HEK293T (cell line): ENCODE measurements around the gene DDC.

Experiments used
- CTCF ChIA-PET: fragments of 350-600 bp; formaldehyde crosslinking; extraction: SDS; loops from one replicate; lab custom pipeline; 2021; ENCODE audit warnings: antibody characterized with exemption, inconsistent platforms; lab: Yijun Ruan, JAX
- POLR2A ChIA-PET: fragments of 350-600 bp; formaldehyde crosslinking; extraction: SDS; loops from one replicate; lab custom pipeline; 2020; ENCODE audit warnings: antibody characterized with exemption, inconsistent platforms; lab: Yijun Ruan, JAX
- DNase-seq: peaks from one replicate; pipeline ENCODE4 v3.0.0; 2012; ENCODE audit warnings: mixed read lengths; ENCODE audit errors: extremely low spot score
- ARNT ChIP-seq: fragments of 450-650 bp; IDR thresholded peaks from 2 replicates; pipeline ENCODE4 v1.6.1; 2017; ENCODE audit warnings: mild to moderate bottlenecking
- BHLHE40 ChIP-seq: fragments of 450-650 bp; IDR thresholded peaks from 2 replicates; pipeline ENCODE4 v1.6.1; 2016; ENCODE audit warnings: mild to moderate bottlenecking, moderate library complexity, borderline replicate concordance
- CTBP1 ChIP-seq: fragments of 450-650 bp; IDR thresholded peaks from 2 replicates; pipeline ENCODE4 v1.6.1; 2016; ENCODE audit warnings: borderline replicate concordance
- ELF4 ChIP-seq: fragments of 450-650 bp; IDR thresholded peaks from 2 replicates; pipeline ENCODE4 v1.6.1; 2017; ENCODE audit warnings: antibody characterized with exemption
- FOXA1 ChIP-seq: fragments of 450-650 bp; IDR thresholded peaks from 2 replicates; pipeline ENCODE4 v1.6.1; 2016; ENCODE audit warnings: mild to moderate bottlenecking
- FOXK2 ChIP-seq: fragments of 450-650 bp; IDR thresholded peaks from 2 replicates; pipeline ENCODE4 v1.6.1; 2016; ENCODE audit warnings: mild to moderate bottlenecking
- FOXM1 ChIP-seq: fragments of 450-650 bp; IDR thresholded peaks from 2 replicates; pipeline ENCODE4 v1.6.1; 2017; ENCODE audit warnings: mild to moderate bottlenecking, borderline replicate concordance
- HDGF ChIP-seq: fragments of 450-650 bp; IDR thresholded peaks from 2 replicates; pipeline ENCODE4 v1.6.1; 2017; ENCODE audit warnings: antibody characterized with exemption, borderline replicate concordance
- L3MBTL2 ChIP-seq: fragments of 450-650 bp; conservative IDR thresholded peaks from 2 replicates; pipeline ENCODE4 v1.6.1; 2016; ENCODE audit warnings: mild to moderate bottlenecking
- LEF1 ChIP-seq: fragments of 450-650 bp; IDR thresholded peaks from 2 replicates; pipeline ENCODE4 v1.6.1; 2017; ENCODE audit warnings: mild to moderate bottlenecking, borderline replicate concordance
- NFRKB ChIP-seq: fragments of 450-650 bp; IDR thresholded peaks from 2 replicates; pipeline ENCODE4 v1.6.1; 2016; ENCODE audit warnings: mild to moderate bottlenecking, moderate library complexity
- PKNOX1 ChIP-seq: fragments of 450-650 bp; IDR thresholded peaks from 2 replicates; pipeline ENCODE4 v1.6.1; 2016
- SP1 ChIP-seq: fragments of 450-650 bp; IDR thresholded peaks from 2 replicates; pipeline ENCODE4 v1.6.1; 2017
- SUZ12 ChIP-seq: fragments of 450-650 bp; IDR thresholded peaks from 2 replicates; pipeline ENCODE4 v1.6.1; 2016; ENCODE audit warnings: mild to moderate bottlenecking
- TARDBP ChIP-seq: fragments of 450-650 bp; IDR thresholded peaks from 2 replicates; pipeline ENCODE4 v1.6.1; 2016
- ZNF384 ChIP-seq: fragments of 450-650 bp; IDR thresholded peaks from 2 replicates; pipeline ENCODE4 v1.6.1; 2016

Gene DDC

GRCh38 chr7:50513166-50513871 lies 51.9 kb downstream of the DDC start:
- TF ChIP-seq HDGF (no peak), CTBP1 (no peak), L3MBTL2 (no peak), ARNT (no peak), ZNF384 (no peak), LEF1 (no peak)
- CTCF ChIA-PET = no interaction called here
- POLR2A ChIA-PET = no interaction called here

GRCh38 chr7:50512384-50512783 lies 52.8 kb downstream of the DDC start:
- CTCF ChIA-PET = no interaction called here

More at GRCh38 chr7:50513166-50513871, 51.9 kb downstream of the DDC start:
- no peak for DNase-seq

GRCh38 chr7:50509459-50509858 lies 55.7 kb downstream of the DDC start:
- DNase-seq = no peak
- CTCF ChIA-PET = no interaction called here
- POLR2A ChIA-PET = no interaction called here
- TF ChIP-seq ELF4 (no peak), NFRKB (no peak), ARNT (no peak), FOXK2 (no peak), ZNF384 (no peak), BHLHE40 (no peak), PKNOX1 (no peak), HDGF (no peak), SP1 (no peak), FOXM1 (no peak), LEF1 (no peak), SUZ12 (no peak), TARDBP (no peak)

More at GRCh38 chr7:50512384-50512783, 52.8 kb downstream of the DDC start:
- TF ChIP-seq LEF1 (no peak), FOXK2 (no peak), BHLHE40 (no peak), PKNOX1 (no peak), SUZ12 (no peak), NFRKB (no peak), SP1 (no peak), ELF4 (no peak), ARNT (no peak), CTBP1 (no peak), FOXM1 (no peak), FOXA1 (no peak), HDGF (no peak), TARDBP (no peak), ZNF384 (no peak)
- DNase-seq = no peak
- POLR2A ChIA-PET = no interaction called here

GRCh38 chr7:50508471-50508943 lies 56.7 kb downstream of the DDC start:
- ChIA-PET POLR2A (no interaction called here), CTCF (no interaction called here)
- DNase-seq = no peak
- TF ChIP-seq ZNF384 (no peak), BHLHE40 (no peak), LEF1 (no peak), FOXA1 (no peak), ELF4 (no peak), NFRKB (no peak), CTBP1 (no peak), FOXM1 (no peak), L3MBTL2 (no peak), FOXK2 (no peak)

- TF ChIP-seq ZNF384 (no peak), PKNOX1 (no peak), FOXA1 (no peak), FOXK2 (no peak), SUZ12 (no peak), ARNT (no peak), ELF4 (no peak), NFRKB (no peak), SP1 (no peak), CTBP1 (no peak), HDGF (no peak)
- DNase-seq = no peak
- POLR2A ChIA-PET = no interaction called here
- CTCF ChIA-PET = no interaction called here
Measured at GRCh38 chr7:50507898-50508470, 57.2 kb downstream of the DDC start.

GRCh38 chr7:50505553-50506210 lies 59.5 kb downstream of the DDC start:
- CTCF ChIA-PET = no interaction called here
- no peak for TF ChIP-seq HDGF
- TF ChIP-seq ARNT = no peak
- no peak for TF ChIP-seq FOXA1
- TF ChIP-seq L3MBTL2 = no peak
- no peak for TF ChIP-seq SP1
- DNase-seq = no peak
- POLR2A ChIA-PET = no interaction called here
